ENCODE measurements around the gene TBKBP1.

The TBKBP1 gene

GRCh38 chr17:47699536-47699840 is 5.5 kb downstream of the TBKBP1 start:
- no peak for DNase-seq

- DNase-seq, result no peak
Observed at GRCh38 chr17:47700471-47701449, 6.8 kb downstream of the TBKBP1 start.

GRCh38 chr17:47701608-47702007 is 7.6 kb downstream of the TBKBP1 start:
- DNase-seq, result no peak

- no peak for DNase-seq
Observed at GRCh38 chr17:47702391-47702995, 8.5 kb downstream of the TBKBP1 start.

- peak; percentile 31 for DNase-seq
Observed at GRCh38 chr17:47703191-47703591, 9.2 kb downstream of the TBKBP1 start.

GRCh38 chr17:47703671-47704070 is 9.7 kb downstream of the TBKBP1 start:
- DNase-seq, result no peak

GRCh38 chr17:47704116-47704515 is 10.2 kb downstream of the TBKBP1 start:
- peak; percentile 39 for DNase-seq

GRCh38 chr17:47704736-47705135 is 10.8 kb downstream of the TBKBP1 start:
- no peak for DNase-seq

GRCh38 chr17:47705536-47706530 is 11.9 kb downstream of the TBKBP1 start:
- DNase-seq, result no peak

- DNase-seq, result no peak
Observed at GRCh38 chr17:47707056-47707804, 13.3 kb downstream of the TBKBP1 start.

GRCh38 chr17:47707884-47708283 is 13.9 kb downstream of the TBKBP1 start:
- DNase-seq, result no peak

- no peak for DNase-seq
Observed at GRCh38 chr17:47708312-47708863, 14.4 kb downstream of the TBKBP1 start.

GRCh38 chr17:47708864-47709541 is 15.0 kb downstream of the TBKBP1 start:
- DNase-seq, result no peak

GRCh38 chr17:47709594-47709993 is 15.6 kb downstream of the TBKBP1 start:
- DNase-seq, result no peak

GRCh38 chr17:47711366-47712099 is 17.6 kb downstream of the TBKBP1 start:
- DNase-seq, result no peak

GRCh38 chr17:47712330-47713023 is 18.5 kb downstream of the TBKBP1 start:
- no peak for DNase-seq

GRCh38 chr17:47713980-47714700 is 20.2 kb downstream of the TBKBP1 start:
- DNase-seq, result no peak

GRCh38 chr17:47714773-47715396 is 20.9 kb downstream of the TBKBP1 start:
- no peak for DNase-seq
